Bone marrow (tissue), 2 donors: ENCODE data around the gene TOP1.

Experiments
- DNase-seq, 2 donors: peaks; one replicate each; lab custom pipeline; 2025; lab: John Stamatoyannopoulos, UW

TOP1 gene

GRCh38 chr20:41058674-41059635, 30.3 kb downstream of the TOP1 start:
- DNase-seq = no peak

DNA sequence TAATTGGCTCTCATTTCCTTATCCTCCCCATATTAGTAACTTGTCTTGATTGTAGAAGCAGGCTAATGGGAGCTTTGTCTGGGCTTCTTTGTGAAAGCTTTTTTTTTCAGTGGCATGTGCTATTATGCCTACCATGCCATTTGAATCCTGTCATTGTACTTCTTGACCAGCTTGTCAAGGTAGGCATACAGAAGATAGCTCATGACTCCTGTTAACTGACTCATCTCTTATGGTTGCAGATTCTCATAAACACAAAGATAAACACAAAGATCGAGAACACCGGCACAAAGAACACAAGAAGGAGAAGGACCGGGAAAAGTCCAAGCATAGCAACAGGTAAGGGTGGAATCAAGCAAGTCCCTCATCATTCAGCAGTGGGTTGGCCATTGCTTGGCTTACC, 32.5 kb downstream of the TOP1 start:
- no peak for DNase-seq

DNA sequence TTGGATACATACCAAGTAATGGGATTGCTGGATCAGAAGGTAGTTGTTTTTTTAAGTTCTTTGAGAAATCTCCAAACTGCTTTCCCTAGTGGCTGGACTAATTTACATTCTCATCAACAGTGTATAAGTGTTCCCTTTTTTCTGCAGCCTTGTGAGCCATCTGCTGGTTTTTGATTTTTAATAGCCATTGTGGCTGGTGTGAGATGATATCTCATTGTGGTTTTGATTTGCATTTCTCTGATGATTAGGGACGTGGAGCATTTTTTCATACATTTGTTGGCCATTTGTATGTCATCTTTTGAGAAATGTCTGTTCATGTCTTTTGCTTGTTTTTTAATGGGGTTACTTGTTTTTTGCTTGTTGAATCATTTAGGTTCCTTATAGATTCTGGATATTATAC, 34.8 kb downstream of the TOP1 start:
- peak in 1 of 2 donors; percentile 58 for DNase-seq

DNA sequence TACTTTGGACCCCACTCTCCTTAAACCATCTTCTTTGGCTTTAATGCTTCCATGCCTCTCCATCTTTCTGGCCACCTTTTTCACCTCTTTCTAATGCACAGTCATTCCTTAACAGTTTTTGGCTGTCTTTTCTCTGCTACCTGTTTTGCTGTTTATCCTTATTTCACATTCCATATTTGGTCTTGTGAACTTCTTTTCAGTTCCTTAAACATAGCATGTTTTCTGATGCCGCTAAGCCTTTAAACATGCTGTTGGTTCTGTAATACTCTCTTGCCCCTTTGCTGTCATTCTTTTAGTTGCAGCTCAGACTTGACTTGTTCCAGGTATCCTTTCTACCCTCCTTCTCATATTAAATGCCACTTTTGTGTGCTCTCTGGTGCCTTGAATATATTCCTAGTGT, 35.8 kb downstream of the TOP1 start:
- DNase-seq = no peak

- no peak for DNase-seq
Measured at GRCh38 chr20:41065716-41066115, 37.1 kb downstream of the TOP1 start.

GRCh38 chr20:41068806-41069205, 40.2 kb downstream of the TOP1 start:
- DNase-seq = no peak

DNA sequence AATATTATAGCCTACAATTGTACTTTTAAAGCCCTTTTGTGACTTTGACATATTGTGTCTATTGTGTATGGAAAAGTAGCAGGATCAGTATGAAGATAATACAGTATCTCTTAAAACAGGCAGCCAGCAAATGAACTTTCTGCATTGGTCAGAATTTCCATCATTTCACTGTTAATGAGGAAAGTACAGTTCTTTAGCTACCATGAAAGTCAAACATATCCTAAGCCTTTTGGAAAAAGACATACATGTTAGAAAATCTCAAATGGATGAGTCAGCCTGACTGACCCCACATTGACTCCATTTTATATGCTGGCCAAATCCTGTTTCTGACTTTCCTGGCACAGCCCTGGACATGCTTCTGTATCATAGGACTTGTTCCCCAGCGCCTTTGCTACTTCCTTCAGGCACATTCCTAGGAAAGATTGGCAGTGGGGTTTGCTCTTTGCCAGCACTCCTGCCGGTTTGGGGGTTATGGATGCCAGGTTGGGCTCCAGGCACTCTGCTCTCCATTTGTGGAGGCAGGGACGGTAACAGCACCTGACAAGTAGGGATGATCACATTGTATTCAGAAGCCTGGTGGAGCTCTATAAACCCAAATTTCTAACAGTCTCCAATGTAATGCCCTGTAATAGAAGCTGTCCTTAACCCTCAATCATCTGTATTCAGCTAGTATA, 43.7 kb downstream of the TOP1 start:
- DNase-seq = no peak

GRCh38 chr20:41072915-41073314, 44.3 kb downstream of the TOP1 start:
- DNase-seq = peak in 1 of 2 donors; percentile 31

- DNase-seq = no peak
Measured at GRCh38 chr20:41074441-41074840, 45.8 kb downstream of the TOP1 start.

DNA sequence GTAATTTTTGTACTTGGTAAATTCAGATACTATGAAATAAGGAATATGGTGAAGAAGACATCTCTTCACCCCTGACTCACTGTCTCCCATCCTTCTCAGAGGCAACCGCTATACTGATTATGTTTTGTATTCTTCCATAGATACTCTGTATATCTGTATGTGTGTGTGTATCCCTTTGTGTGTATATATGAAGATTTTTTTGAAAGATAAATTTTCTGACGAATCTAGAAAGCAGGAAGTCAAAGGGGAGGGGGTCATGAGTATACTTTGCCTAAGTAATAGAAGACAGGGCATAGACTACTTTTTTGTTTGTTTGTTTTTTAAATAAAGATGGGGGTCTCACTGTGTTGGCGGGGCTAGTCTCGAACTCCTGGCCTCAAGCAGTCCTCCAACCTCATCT, 48.2 kb downstream of the TOP1 start:
- no peak for DNase-seq

DNA sequence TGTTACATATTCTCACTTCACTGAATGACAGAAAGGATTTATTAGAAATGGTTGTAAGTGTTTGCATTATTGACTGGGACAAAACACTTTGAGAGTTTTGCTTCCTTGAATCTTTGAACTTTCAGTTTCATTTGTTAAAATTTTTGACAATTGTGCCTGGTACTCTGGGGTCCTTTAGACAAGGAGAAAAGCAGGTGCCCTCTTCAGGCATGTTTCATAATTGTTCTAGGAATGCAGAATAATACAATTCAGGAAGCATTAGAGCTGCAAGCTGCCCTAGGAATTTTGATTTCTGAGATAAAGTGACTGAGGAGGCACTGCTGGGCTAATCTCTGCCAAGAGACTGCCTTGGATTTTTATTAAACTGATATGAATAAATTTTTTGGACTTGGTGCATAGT, 49.7 kb downstream of the TOP1 start:
- peak in 1 of 2 donors; percentile 77 for DNase-seq

GRCh38 chr20:41079066-41079465, 50.4 kb downstream of the TOP1 start:
- DNase-seq = no peak

DNA sequence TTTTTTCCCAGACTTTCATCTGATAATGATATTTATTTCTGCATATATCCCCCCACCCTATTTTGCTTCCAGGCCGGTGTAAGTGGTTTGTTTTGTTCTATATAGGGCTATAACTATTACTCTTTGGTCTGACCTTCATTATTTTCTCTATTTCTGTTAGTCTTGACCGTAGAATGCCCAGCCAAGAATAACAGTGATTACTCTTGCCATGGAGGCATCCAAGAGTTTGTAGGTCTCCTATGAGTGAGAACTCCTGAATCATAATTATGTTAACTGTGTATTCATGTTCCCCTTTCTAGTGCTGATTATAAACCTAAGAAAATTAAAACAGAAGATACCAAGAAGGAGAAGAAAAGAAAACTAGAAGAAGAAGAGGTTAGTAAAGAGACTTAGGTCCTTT, 52.2 kb downstream of the TOP1 start:
- no peak for DNase-seq

- no peak for DNase-seq
Measured at GRCh38 chr20:41081276-41081814, 52.7 kb downstream of the TOP1 start.

- DNase-seq = no peak
Measured at GRCh38 chr20:41082306-41082705, 53.7 kb downstream of the TOP1 start.

- DNase-seq = no peak
Measured at GRCh38 chr20:41085606-41086005, 57.0 kb downstream of the TOP1 start.

DNA sequence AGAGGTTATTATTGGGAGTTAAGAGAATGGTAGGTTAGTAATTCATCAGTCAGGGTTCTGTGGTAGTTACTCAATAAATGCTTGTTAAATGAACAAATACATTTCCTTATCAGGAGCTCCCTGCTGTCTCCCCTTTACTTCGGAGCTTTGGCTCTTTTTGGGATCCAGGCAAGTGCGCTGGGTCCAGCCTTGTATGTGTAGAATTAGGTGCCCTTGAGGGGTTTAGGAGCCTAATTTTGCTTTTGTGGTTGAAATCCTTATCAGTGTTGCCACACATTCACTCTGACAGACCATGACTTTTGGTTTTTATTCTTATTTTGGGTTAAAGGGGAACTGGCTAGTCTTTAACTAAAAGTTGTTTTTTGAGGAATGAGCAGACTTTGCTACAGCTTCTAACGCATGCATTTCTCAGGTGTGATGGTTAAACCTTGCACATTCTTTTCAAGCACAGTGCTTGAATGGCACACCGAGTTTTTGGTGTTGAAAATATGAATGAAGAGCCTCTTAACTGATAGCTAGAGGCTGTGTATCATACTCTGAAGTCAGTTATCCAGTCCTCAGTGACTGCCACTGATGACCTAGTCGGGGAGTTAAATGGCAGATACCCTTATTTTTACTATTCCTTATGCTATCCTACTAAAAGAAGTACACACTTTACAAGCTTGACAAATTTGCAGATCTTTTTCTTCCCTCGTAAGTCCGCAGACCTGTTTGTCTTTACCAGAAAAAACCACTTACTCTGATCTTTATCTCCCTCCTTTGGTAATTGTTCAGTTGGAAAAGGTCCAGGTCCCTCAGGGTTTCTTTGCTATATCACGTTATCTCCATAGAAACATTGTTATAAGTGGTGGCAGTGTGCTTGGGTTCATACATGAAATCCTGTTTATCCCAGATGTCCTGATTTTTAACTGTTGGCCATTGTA, 58.0 kb downstream of the TOP1 start:
- peak in 1 of 2 donors; percentile 65 for DNase-seq

DNA sequence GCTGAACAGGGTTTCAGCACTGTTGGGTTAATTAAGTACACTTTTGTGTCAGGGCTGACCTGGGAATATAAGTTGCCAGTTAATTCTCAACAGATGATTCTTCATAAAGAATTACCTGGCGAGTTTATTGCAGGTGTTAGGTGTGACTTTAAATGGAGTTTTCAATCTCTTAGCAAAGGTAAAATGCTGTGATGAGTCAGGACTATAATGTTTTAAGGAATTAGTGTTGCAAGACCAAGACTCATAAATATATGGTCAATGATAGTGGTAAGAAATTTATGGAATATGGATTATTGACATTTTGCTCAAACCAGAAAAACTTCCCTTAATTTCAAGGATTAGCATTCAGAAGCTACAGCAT, 58.7 kb downstream of the TOP1 start:
- no peak for DNase-seq

DNA sequence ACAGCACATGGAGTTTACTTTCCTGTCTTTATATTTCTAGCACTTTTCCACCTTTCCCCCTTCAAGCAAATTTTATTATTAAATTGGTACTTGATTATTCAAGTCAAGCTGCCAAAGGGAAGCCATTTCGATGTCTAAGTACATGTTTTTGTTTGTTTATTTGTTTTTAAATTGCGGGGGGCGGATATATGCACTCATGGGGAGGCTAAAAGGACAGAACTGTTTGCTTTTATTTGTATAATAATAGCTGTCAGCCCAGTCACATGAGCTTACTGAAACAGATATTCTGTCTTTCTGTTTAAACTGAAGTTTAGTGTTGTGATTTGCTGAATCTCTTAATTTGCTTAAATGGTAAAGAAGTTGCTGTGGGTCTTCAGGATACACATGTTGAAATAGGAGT, 59.2 kb downstream of the TOP1 start:
- DNase-seq = no peak

DNA sequence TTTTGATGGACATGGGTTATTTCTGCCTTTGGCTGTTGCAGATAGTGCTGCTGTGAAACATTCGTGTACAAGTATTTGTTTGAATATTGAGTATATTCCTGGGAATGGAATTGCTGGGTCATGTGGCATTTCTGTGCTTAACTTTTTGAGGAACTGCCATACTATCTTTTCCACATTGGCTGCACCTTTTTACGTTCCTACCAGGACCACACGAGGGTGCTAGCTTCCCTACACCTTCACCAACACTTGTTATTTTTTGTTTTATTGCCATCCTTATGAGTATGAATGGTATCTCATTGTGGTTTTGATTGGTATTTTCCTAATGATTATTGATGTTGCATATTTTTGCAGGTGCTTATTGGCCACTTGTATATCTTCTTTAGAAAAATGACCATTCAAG, 60.9 kb downstream of the TOP1 start:
- DNase-seq = no peak

DNA sequence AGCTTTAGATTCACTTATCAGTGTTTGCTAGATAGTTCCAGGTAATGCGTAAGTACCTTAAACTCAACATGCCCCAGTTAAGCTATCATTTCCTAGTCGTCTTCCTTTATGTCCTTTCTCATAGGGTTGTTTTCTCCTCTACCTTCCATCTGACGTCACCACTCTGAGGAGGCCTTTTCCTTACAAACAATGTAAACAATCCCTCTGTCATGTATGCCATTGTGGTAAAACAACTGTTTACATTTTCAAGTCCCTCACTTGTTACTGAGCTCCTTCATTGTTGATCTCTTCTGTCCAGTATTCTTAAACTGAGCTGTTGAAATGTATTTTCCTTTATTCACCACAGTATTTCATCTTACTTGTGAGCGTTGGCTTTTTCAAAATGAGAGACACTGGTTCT, 63.3 kb downstream of the TOP1 start:
- no peak for DNase-seq
